Loucy (cell line): ENCODE data around the gene GAN.

Source experiments
- H2AFZ ChIP-seq: fragments of 200-600 bp; sonication (generic); 2 replicates; pipeline ENCODE4 v1.6.0; 2016; ENCODE audit warnings: antibody characterized with exemption, mild to moderate bottlenecking, low read length, moderate library complexity
- H3F3A ChIP-seq: fragments of 200-600 bp; 2 replicates; pipeline ENCODE4 v1.6.0; 2016; ENCODE audit warnings: antibody characterized with exemption, low read depth, mild to moderate bottlenecking
- H3K27me3 ChIP-seq: fragments of 200-600 bp; sonication (generic); 2 replicates; pipeline ENCODE4 v1.6.1; 2014; ENCODE audit warnings: low read length, mild to moderate bottlenecking; ENCODE audit not compliant: insufficient read depth, poor library complexity, severe bottlenecking
- H3K36me3 ChIP-seq: fragments of 200-600 bp; sonication (generic); 2 replicates; pipeline ENCODE4 v1.6.1; 2016; ENCODE audit warnings: low read length; ENCODE audit not compliant: insufficient read depth
- H3K4me1 ChIP-seq: fragments of 200-600 bp; sonication (generic); 2 replicates; pipeline ENCODE4 v1.5.1; 2014; ENCODE audit warnings: low read length, mild to moderate bottlenecking; ENCODE audit not compliant: insufficient read depth, poor library complexity, severe bottlenecking
- H3K4me2 ChIP-seq: fragments of 200-600 bp; sonication (generic); 2 replicates; pipeline ENCODE4 v1.6.0; 2014; ENCODE audit warnings: antibody characterized with exemption, low read length, low read depth, mild to moderate bottlenecking; ENCODE audit not compliant: poor library complexity, severe bottlenecking
- H3K4me3 ChIP-seq: fragments of 200-600 bp; sonication (generic); 2 replicates; pipeline ENCODE4 v1.5.1; 2014; ENCODE audit warnings: low read length, mild to moderate bottlenecking, mixed read lengths; ENCODE audit not compliant: poor library complexity, severe bottlenecking
- H3K79me2 ChIP-seq: fragments of 200-600 bp; sonication (generic); 2 replicates; pipeline ENCODE4 v1.6.1; 2014; ENCODE audit warnings: low read length; ENCODE audit not compliant: insufficient read depth
- H3K9ac ChIP-seq: fragments of 200-600 bp; sonication (generic); 2 replicates; pipeline ENCODE4 v1.6.0; 2014; ENCODE audit warnings: mild to moderate bottlenecking, low read depth, low read length, moderate library complexity; ENCODE audit not compliant: poor library complexity, severe bottlenecking
- H3K9me2 ChIP-seq: fragments of 200-600 bp; sonication (generic); replicated peaks from 2 replicates; pipeline ENCODE4 v1.6.1; 2016; ENCODE audit warnings: low read depth, low read length, mixed read lengths
- H3K9me3 ChIP-seq: fragments of 200-600 bp; sonication (generic); 2 replicates; pipeline ENCODE4 v1.6.1; 2014; ENCODE audit warnings: mild to moderate bottlenecking, antibody characterized with exemption, low read length, low read depth; ENCODE audit not compliant: insufficient read depth
- H4K20me1 ChIP-seq: fragments of 200-600 bp; sonication (generic); 2 replicates; pipeline ENCODE4 v1.6.0; 2014; ENCODE audit warnings: antibody characterized with exemption, low read length, mild to moderate bottlenecking; ENCODE audit not compliant: insufficient read depth, poor library complexity, severe bottlenecking
- EZH2phosphoT487 ChIP-seq: fragments of 200-600 bp; IDR thresholded peaks from 2 replicates; pipeline ENCODE4 v1.6.1; 2018; ENCODE audit warnings: antibody characterized with exemption, mild to moderate bottlenecking, moderate library complexity, borderline replicate concordance
- TF ChIP-seq, protein P1 (sequence below): fragments of 200-600 bp; sonication (generic); conservative IDR thresholded peaks from 2 replicates; pipeline ENCODE4 v1.5.1; 2014; ENCODE audit warnings: mild to moderate bottlenecking, antibody characterized with exemption, low read length

GAN gene

DNA sequence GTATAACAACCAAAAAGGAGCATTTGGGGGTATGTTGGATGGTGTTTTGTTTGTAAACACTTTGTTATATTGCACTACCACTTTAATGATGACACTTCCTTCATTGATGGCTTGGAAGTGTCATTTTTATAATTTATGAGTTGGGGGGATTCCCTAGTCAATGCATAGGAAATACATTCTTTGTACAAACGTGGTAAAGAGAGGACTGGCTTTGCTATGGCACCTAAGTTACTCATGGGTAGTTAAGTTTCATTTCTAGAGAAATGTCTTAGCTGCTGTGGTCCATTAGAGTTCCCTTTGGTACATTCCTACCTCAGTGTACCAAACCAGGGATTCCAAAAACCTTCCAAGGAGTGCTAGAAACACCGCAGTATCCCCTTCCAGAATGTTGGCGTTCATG, 66.2 kb downstream of the GAN start:
- Histone ChIP-seq H3K4me3 (no peak overlapping the region), H2AFZ (no peak overlapping the region), H3K9me2 (no peaks in the 10 kb centered on the region), H3F3A (no peaks in the 10 kb centered on the region), H3K36me3 (peaks cover 27% of the 10 kb centered on the region; the same call in 1 of the 2 replicates), H4K20me1 (no peaks in the 10 kb centered on the region), H3K9me3 (no peaks in the 10 kb centered on the region), H3K4me1 (no peaks in the 10 kb centered on the region), H3K27me3 (no peaks in the 10 kb centered on the region), H3K9ac (no peak overlapping the region), H3K79me2 (no peaks in the 10 kb centered on the region), H3K4me2 (no peak overlapping the region)
- no peak for TF ChIP-seq EZH2phosphoT487

DNA sequence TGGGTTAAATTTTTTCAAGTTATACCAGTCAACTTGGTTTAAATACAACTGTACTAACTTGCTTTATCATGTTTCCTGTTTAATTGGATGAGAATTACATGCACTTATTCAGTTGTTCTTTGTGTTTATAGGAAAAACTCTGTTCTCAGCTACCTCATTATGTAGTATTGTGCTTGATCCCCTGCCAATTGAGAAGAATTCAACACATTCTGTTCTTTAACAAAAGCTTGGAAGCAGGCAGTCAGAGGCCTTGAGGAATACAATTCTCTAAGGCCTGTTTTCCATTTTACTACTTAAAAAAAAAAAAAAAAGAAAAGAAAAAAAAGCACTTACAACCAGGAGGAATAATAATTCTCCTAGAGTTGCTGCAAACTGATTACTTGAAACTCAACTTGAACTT, 69.2 kb downstream of the GAN start:
- H3K4me3 ChIP-seq = no peak overlapping the region
- no peak for TF ChIP-seq EZH2phosphoT487
- TF ChIP-seq, protein P1, sequence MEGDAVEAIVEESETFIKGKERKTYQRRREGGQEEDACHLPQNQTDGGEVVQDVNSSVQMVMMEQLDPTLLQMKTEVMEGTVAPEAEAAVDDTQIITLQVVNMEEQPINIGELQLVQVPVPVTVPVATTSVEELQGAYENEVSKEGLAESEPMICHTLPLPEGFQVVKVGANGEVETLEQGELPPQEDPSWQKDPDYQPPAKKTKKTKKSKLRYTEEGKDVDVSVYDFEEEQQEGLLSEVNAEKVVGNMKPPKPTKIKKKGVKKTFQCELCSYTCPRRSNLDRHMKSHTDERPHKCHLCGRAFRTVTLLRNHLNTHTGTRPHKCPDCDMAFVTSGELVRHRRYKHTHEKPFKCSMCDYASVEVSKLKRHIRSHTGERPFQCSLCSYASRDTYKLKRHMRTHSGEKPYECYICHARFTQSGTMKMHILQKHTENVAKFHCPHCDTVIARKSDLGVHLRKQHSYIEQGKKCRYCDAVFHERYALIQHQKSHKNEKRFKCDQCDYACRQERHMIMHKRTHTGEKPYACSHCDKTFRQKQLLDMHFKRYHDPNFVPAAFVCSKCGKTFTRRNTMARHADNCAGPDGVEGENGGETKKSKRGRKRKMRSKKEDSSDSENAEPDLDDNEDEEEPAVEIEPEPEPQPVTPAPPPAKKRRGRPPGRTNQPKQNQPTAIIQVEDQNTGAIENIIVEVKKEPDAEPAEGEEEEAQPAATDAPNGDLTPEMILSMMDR = no peak
- no peaks in the 10 kb centered on the region for H4K20me1 ChIP-seq
- H3F3A ChIP-seq = no peaks in the 10 kb centered on the region
- no peaks in the 10 kb centered on the region for H3K9me2 ChIP-seq
- no peaks in the 10 kb centered on the region for H3K9me3 ChIP-seq
- no peak overlapping the region for H2AFZ ChIP-seq
- H3K4me1 ChIP-seq = no peaks in the 10 kb centered on the region
- no peak overlapping the region for H3K9ac ChIP-seq
- H3K4me2 ChIP-seq = no peak overlapping the region
- peaks cover 3% of the 10 kb centered on the region; the same call in 1 of the 2 replicates for H3K36me3 ChIP-seq
- no peaks in the 10 kb centered on the region for H3K27me3 ChIP-seq
- H3K79me2 ChIP-seq = no peaks in the 10 kb centered on the region

DNA sequence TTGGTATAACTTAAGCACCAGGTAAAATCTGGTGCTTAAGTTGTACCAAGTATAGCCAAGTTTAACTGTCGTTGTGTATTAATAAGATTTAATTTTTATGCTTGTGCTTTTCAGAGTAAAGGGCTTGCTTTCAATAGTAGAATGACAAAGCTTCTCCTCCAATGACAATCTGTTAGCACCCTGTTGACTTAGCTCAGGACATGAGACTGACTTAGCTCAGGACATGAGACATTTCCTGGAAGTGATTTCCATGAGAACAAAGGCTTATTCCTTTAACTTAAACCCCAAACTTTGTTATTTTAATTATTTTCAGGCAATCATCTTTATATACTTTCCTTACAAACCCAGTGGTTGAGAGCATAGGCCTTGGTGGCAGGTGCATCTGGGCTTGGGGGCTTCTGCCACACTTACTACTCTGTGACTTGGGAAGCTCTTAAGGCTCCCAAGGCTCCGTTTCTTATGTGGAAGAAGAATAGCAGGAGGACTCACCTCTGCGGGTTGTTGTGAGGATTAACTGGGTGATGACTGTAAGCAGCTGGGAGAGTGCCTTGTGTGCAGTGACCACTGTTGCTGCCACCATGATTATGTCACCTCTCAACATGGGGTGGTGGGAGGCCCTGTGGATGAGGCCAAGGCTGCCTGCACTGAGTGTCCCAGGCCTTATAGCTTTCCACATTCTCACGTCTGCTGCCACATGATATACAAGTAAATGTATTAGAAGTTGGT, 70.4 kb downstream of the GAN start:
- Histone ChIP-seq H3K4me2 (no peak overlapping the region), H3K9me3 (no peaks in the 10 kb centered on the region), H3K79me2 (no peaks in the 10 kb centered on the region), H3K9me2 (no peaks in the 10 kb centered on the region), H4K20me1 (no peaks in the 10 kb centered on the region), H3F3A (no peaks in the 10 kb centered on the region), H3K36me3 (peaks cover 6% of the 10 kb centered on the region; the same call in 1 of the 2 replicates), H3K9ac (no peak overlapping the region), H3K4me1 (no peaks in the 10 kb centered on the region), H3K4me3 (no peak overlapping the region), H3K27me3 (no peaks in the 10 kb centered on the region), H2AFZ (no peak overlapping the region)
- TF ChIP-seq, protein P1 = no peak
- TF ChIP-seq EZH2phosphoT487 = no peak

DNA sequence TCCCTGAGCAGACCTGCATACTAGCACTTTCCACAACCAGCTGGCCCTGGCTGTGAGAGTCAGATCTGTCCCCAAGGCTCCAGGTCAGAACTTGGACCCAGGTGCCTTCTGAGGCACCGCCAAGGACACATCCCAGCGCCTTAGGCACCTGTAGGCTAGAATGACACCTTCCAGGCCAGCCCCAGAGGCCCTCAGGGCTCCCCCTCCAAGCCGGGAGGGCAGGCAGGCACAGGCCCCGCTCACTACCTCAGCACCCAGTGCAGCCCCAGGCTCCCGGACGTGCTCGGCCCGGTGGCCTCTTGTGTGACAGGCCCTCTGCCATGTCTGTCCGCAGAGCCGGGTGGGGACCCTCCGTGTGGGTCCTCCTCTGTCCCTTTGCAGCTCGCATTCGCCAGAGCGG, 73.6 kb downstream of the GAN start:
- Histone ChIP-seq H4K20me1 (no peaks in the 10 kb centered on the region), H3K9me2 (no peaks in the 10 kb centered on the region), H3K27me3 (no peaks in the 10 kb centered on the region), H3F3A (no peaks in the 10 kb centered on the region), H3K4me3 (no peak overlapping the region), H3K9ac (no peak overlapping the region), H3K4me1 (no peaks in the 10 kb centered on the region), H3K9me3 (no peaks in the 10 kb centered on the region), H3K36me3 (peaks cover 16% of the 10 kb centered on the region; the same call in 1 of the 2 replicates), H3K4me2 (no peak overlapping the region), H2AFZ (no peak overlapping the region), H3K79me2 (no peaks in the 10 kb centered on the region)
- TF ChIP-seq EZH2phosphoT487 = no peak
- TF ChIP-seq, protein P1 = no peak
